Measurements from ENCODE around the gene UNKL. TPM values are rescaled to one million over a fixed set of nuclear protein-coding genes. Genes with fewer than 3 reads are reported as not detected.

UNKL gene
- polyA plus RNA-seq, 1 donor: 21.9 TPM

DNA sequence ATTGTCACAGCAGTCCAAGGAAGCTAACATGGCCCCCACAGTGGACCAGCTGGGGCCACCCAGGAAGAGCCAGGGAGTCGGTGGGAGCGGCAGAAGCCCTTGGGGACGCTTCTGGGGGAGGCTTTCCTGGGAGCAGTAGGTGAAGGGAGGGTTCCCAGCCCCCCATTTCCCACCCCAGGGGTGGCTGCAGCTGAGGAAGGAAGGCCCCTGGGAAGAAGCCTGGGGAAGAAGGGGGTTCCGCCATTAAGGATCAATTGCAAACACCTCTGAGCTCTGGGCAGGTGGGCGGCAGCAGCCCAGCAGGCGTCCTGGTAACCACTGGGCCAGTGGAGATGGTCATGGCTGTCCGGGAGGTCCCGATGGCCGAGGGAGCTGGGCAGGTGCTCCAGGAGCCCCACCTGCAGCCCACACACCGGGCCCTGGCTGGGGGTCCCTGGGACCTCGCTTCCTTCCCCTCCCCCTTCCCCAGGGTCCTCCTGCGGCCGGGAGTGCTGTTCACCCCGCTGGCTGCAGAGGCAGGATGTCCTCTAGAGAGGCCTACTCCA is 15.8 kb upstream of the UNKL start:
- Histone ChIP-seq H3K9me3 (ENCODE audit: control insufficient read depth, low read depth, low read length) (peaks cover 3% of the 10 kb centered on the region), H3K27me3 (ENCODE audit: control insufficient read depth, insufficient read depth, low read length) (peaks cover 4% of the 10 kb centered on the region), H3K36me3 (ENCODE audit: control insufficient read depth, insufficient read depth, low read length) (no peaks in the 10 kb centered on the region), H3K27ac (ENCODE audit: low read length) (no peak overlapping the region), H3K4me3 (ENCODE audit: low read length) (no peak overlapping the region), H3K4me1 (ENCODE audit: control insufficient read depth, insufficient read depth, low read length) (peaks cover 4% of the 10 kb centered on the region)
- no CpG with 5 or more reads among the region's 14 CpGs for WGBS (ENCODE audit: insufficient coverage, low lambda C conversion rate)
- no peak for DNase-seq

DNA sequence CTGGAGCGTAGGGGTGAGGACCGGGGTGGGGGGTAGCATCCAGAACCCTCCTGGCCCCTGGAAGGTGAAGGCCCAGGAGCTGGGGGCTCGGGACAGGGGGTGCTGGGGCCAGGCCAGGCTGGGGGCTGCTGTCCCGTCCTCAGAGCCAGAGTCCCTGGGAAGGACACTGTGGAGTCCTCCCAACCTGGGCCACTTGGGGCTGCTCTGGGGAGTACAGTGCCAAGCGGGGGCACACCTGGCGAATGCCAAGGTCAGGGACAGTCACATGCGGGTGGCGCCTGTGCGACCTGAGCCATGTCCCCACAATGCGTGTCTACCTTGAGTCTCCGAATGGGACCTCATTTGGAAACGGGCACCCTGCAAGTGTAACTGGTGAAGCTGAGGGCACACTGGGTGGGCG is 15.1 kb upstream of the UNKL start:
- peaks cover 4% of the 10 kb centered on the region for H3K4me1 ChIP-seq (ENCODE audit: control insufficient read depth, insufficient read depth, low read length)
- no peak overlapping the region for H3K27ac ChIP-seq (ENCODE audit: low read length)
- peaks cover 3% of the 10 kb centered on the region for H3K9me3 ChIP-seq (ENCODE audit: control insufficient read depth, low read depth, low read length)
- H3K36me3 ChIP-seq (ENCODE audit: control insufficient read depth, insufficient read depth, low read length): no peaks in the 10 kb centered on the region
- DNase-seq: no peak
- no CpG with 5 or more reads among the region's 13 CpGs for WGBS (ENCODE audit: insufficient coverage, low lambda C conversion rate)
- no peak overlapping the region for H3K4me3 ChIP-seq (ENCODE audit: low read length)
- H3K27me3 ChIP-seq (ENCODE audit: control insufficient read depth, insufficient read depth, low read length): peaks cover 4% of the 10 kb centered on the region

DNA sequence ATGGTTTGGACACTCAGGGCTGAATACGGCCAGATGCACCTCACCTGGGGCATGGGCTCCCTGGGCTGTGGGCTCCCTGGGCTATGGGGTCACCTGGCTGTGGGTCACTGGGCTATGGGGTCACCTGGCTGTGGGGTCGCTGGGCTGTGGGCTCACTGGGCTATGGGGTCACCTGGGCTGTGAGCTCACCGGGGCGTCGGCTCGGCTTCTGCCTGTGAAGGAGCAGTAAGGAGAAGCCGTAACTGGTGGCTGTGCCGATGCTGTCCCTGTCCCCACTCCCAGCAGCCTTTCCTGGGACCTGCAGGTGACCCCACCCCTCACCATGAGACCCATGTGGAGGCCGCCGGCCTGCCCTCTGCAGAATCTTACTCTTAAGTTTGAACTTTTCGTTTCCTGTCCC is 14.5 kb upstream of the UNKL start:
- H3K4me3 ChIP-seq (ENCODE audit: low read length): no peak overlapping the region
- peaks cover 4% of the 10 kb centered on the region for H3K4me1 ChIP-seq (ENCODE audit: control insufficient read depth, insufficient read depth, low read length)
- WGBS (ENCODE audit: insufficient coverage, low lambda C conversion rate): no CpG with 5 or more reads among the region's 11 CpGs
- no peak for DNase-seq
- peaks cover 3% of the 10 kb centered on the region for H3K9me3 ChIP-seq (ENCODE audit: control insufficient read depth, low read depth, low read length)
- H3K27ac ChIP-seq (ENCODE audit: low read length): no peak overlapping the region
- H3K36me3 ChIP-seq (ENCODE audit: control insufficient read depth, insufficient read depth, low read length): no peaks in the 10 kb centered on the region
- H3K27me3 ChIP-seq (ENCODE audit: control insufficient read depth, insufficient read depth, low read length): peaks cover 4% of the 10 kb centered on the region

DNA sequence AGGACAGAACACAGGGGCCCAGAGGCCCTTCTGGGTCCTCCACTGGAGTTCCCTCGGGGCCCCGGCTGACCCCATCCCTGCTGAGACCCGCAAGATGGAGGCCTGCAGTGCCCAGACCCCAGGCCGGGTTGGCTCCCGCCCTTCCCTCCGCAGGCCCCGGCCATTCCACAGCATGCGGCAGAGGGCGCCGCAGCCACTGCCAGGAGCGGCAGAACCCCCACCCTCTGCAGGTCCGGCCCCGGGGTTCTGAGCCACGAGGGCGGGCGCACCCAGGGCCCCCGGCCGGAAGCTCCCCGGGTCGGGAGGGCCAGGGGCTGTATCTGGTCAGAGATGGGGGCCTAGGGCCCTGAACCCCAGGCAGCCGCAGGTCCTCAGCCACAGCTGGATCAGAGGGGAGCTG is 14.0 kb upstream of the UNKL start:
- H3K9me3 ChIP-seq (ENCODE audit: control insufficient read depth, low read depth, low read length): peaks cover 3% of the 10 kb centered on the region
- no peaks in the 10 kb centered on the region for H3K36me3 ChIP-seq (ENCODE audit: control insufficient read depth, insufficient read depth, low read length)
- no peak overlapping the region for H3K27ac ChIP-seq (ENCODE audit: low read length)
- H3K4me3 ChIP-seq (ENCODE audit: low read length): no peak overlapping the region
- WGBS (ENCODE audit: insufficient coverage, low lambda C conversion rate): no CpG with 5 or more reads among the region's 21 CpGs
- no peak for DNase-seq
- peaks cover 4% of the 10 kb centered on the region for H3K27me3 ChIP-seq (ENCODE audit: control insufficient read depth, insufficient read depth, low read length)
- peaks cover 4% of the 10 kb centered on the region for H3K4me1 ChIP-seq (ENCODE audit: control insufficient read depth, insufficient read depth, low read length)

DNA sequence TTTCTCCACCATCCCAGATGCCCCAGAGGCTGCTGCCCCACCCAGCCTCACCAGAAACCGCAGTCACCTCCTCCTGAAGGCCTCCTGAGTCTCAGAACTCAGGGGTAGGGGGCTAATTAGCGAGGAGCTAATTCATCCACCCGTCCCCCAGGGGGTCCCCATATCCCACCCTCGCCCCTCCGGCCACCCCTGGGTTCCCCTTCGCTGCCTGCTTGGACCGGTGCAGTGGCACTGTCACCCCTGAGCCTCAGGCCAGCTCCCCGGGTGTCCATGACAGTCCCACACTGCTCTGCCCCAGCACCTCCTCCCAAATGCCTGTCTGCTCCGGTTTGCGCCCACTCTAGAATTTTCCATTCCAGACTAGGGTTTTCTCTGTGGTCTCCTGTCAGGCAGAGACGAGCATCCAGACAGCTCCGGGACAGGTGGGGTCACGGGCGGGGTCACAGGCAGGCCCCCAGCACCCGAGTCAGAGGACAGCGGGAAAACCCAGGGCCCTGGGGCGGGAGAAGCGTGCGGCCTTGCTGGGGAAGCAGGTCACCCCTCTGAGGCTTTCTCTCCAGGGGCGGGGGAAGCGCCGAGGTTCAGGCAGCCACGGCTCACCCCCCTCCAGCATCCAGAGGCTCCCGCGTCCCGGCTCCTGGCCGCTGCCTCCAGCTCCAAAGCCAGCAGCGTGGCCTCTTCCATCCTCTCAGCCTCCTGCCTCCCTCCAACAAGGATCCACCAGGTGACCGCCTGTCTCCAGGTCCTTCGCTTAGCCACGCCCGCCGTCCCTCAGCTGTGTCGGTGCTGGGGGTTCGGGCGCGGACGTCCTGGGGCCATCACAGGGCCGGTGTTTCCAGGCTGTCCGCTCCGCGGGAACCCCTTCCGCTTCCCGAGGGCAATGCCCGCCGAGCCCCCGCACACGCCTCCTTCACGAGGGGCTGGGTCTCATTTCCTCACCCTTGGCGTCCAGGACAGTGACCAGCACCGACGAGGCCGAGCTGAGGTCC is 13.3 kb upstream of the UNKL start:
- Histone ChIP-seq H3K27ac (ENCODE audit: low read length) (no peak overlapping the region), H3K9me3 (ENCODE audit: control insufficient read depth, low read depth, low read length) (no peaks in the 10 kb centered on the region), H3K27me3 (ENCODE audit: control insufficient read depth, insufficient read depth, low read length) (peaks cover 4% of the 10 kb centered on the region), H3K4me3 (ENCODE audit: low read length) (no peak overlapping the region), H3K4me1 (ENCODE audit: control insufficient read depth, insufficient read depth, low read length) (peaks cover 4% of the 10 kb centered on the region), H3K36me3 (ENCODE audit: control insufficient read depth, insufficient read depth, low read length) (no peaks in the 10 kb centered on the region)
- no CpG with 5 or more reads among the region's 53 CpGs for WGBS (ENCODE audit: insufficient coverage, low lambda C conversion rate)
- no peak for DNase-seq

DNA sequence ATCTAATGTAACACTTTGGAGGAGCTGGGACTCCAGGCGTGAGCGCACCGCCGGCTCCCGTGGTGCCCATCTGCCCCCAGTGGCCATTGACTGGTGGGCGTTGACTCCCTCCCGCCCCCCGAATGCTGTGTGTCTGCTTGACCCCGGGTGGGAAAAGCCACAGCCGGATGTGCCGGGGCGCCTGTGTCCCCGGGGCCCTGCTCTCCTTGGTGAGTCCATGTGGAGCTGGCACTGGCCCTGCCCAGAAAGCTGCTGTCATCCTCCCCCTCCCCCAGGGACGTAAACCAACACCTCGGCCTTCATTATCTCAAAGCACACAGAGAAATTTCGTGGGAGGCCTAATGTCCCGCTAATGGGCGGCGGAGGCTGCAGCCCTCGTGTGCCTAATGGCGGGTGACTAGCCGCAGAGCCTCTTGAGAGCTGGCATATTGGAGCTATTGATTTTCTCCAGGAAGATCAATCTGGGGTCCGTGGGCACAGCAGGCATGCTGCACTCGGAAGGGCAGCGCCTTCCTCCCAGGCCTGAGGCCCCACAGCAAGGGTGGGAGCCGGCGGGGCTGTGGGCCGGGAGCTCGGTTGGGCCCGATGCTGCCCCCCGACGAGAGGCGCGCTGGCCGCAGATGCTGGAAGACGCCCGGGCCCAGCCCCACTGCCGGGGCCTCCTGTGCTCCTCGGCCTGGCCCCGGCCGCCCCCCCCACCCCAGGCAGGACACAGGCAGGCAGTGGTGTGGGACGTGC is 12.4 kb upstream of the UNKL start:
- Histone ChIP-seq H3K4me3 (ENCODE audit: low read length) (no peak overlapping the region), H3K9me3 (ENCODE audit: control insufficient read depth, low read depth, low read length) (peaks cover 2% of the 10 kb centered on the region), H3K27me3 (ENCODE audit: control insufficient read depth, insufficient read depth, low read length) (peaks cover 4% of the 10 kb centered on the region), H3K36me3 (ENCODE audit: control insufficient read depth, insufficient read depth, low read length) (no peaks in the 10 kb centered on the region), H3K4me1 (ENCODE audit: control insufficient read depth, insufficient read depth, low read length) (peaks cover 4% of the 10 kb centered on the region), H3K27ac (ENCODE audit: low read length) (no peak overlapping the region)
- DNase-seq: no peak
- WGBS (ENCODE audit: insufficient coverage, low lambda C conversion rate): no CpG with 5 or more reads among the region's 42 CpGs

DNA sequence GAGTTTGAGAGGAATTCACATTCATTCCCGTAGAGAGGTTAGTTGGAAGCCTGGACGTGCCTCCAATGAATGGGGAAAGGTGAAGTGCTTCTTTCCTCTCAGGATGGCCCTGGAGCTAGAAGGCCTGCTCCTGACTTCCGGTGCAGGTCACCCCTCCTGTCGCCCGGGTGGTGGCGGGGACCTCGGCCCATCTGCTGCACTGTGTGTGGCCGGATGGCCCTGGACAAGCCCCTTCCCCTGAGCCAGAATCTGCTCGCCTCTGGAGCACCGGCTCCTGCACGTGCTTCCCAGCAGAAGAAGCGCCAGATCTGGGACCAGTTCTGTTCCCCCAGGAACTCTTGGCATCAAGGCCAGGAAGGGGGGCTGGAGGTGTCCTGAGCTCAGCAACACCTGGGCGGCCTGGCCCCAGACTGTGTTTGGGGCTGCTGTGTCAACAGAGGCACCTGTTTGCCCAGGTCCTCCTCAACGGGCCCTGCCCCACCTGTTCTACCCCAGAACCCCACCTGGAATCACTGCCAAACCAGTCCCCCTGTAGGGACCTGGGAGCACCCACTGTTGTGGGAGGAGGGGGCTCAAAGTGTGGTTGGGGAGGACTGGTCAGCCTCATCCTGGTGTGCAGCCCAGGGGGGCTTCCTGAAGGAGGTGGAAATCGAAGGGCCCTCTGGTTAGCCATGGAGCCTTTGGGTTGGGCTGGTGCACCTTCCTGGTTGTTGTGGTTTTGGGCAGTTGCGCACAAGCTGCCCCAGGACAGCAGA is 11.3 kb upstream of the UNKL start:
- peaks cover 2% of the 10 kb centered on the region for H3K9me3 ChIP-seq (ENCODE audit: control insufficient read depth, low read depth, low read length)
- WGBS (ENCODE audit: insufficient coverage, low lambda C conversion rate): no CpG with 5 or more reads among the region's 16 CpGs
- H3K27me3 ChIP-seq (ENCODE audit: control insufficient read depth, insufficient read depth, low read length): peaks cover 4% of the 10 kb centered on the region
- DNase-seq: no peak
- peaks cover 4% of the 10 kb centered on the region for H3K4me1 ChIP-seq (ENCODE audit: control insufficient read depth, insufficient read depth, low read length)
- H3K4me3 ChIP-seq (ENCODE audit: low read length): no peak overlapping the region
- no peaks in the 10 kb centered on the region for H3K36me3 ChIP-seq (ENCODE audit: control insufficient read depth, insufficient read depth, low read length)
- H3K27ac ChIP-seq (ENCODE audit: low read length): no peak overlapping the region

DNA sequence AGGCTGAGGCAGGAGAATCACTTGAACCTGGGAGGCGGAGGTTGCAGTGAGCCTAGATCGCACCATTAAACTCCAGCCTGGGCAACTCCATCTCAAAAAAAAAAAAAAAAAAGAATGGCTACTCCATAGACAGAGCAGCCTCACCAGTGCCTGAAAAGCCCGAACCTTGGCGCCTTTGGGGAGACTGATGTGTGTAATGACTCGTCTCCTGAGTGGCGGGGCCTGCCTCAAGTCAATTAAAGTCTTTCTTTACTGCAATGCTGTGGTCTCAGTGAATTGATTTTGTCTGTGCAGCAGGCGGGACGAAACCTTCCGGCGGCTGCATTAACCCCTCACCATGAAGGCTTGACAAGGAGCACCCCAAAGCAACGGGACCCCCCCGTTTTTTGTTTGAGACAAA is 9.5 kb upstream of the UNKL start:
- Histone ChIP-seq H3K9me3 (ENCODE audit: control insufficient read depth, low read depth, low read length) (peaks cover 2% of the 10 kb centered on the region), H3K27me3 (ENCODE audit: control insufficient read depth, insufficient read depth, low read length) (no peaks in the 10 kb centered on the region), H3K36me3 (ENCODE audit: control insufficient read depth, insufficient read depth, low read length) (no peaks in the 10 kb centered on the region), H3K4me1 (ENCODE audit: control insufficient read depth, insufficient read depth, low read length) (no peaks in the 10 kb centered on the region), H3K27ac (ENCODE audit: low read length) (no peak overlapping the region), H3K4me3 (ENCODE audit: low read length) (no peak overlapping the region)
- no peak for DNase-seq
- WGBS (ENCODE audit: insufficient coverage, low lambda C conversion rate): no CpG with 5 or more reads among the region's 12 CpGs

DNA sequence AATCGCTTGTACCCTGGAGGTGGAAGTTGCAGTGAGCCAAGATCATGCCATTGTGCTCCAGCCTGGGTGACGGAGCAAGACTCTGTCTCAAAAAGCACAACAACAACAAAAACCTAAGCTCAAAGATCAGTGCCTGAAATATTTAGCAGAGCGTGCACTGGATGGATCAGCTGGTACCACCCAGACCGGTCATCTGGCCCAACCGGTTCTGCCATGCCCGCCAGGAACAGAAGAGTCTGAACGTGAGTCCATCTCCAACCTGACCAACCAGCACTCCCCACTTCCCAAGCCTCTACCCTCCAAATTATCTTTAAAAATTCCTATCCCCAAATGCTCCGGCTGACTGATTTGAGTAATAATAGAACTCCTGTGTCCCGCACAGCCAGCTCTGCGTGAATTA is 7.6 kb upstream of the UNKL start:
- DNase-seq: no peak
- WGBS (ENCODE audit: insufficient coverage, low lambda C conversion rate): no CpG with 5 or more reads among the region's 10 CpGs
- Histone ChIP-seq H3K36me3 (ENCODE audit: control insufficient read depth, insufficient read depth, low read length) (peaks cover 2% of the 10 kb centered on the region), H3K4me3 (ENCODE audit: low read length) (no peak overlapping the region), H3K4me1 (ENCODE audit: control insufficient read depth, insufficient read depth, low read length) (peaks cover 3% of the 10 kb centered on the region), H3K9me3 (ENCODE audit: control insufficient read depth, low read depth, low read length) (peaks cover 2% of the 10 kb centered on the region), H3K27ac (ENCODE audit: low read length) (no peak overlapping the region), H3K27me3 (ENCODE audit: control insufficient read depth, insufficient read depth, low read length) (no peaks in the 10 kb centered on the region)

DNA sequence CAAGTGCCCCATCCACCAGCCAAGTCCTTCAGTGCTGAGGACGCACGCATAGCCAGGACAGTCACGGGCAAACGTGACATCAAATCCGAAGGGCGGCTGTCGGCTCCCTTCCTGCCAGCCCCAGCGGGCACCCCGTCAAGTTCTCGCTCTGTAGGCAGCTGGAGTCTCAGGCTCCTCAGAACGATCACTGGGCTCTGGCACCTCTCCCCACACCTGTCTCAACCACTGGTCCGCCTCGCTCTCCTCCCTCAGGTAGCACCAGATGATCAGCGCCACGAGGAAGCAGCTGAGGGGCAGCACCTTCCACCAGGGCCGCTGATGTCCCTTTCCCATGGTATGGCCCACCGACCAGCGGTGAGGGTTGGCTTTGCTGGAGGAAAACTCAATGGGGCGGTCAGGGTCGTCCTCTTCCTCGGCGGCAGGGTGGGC is 5.6 kb upstream of the UNKL start:
- no peaks in the 10 kb centered on the region for H3K27me3 ChIP-seq (ENCODE audit: control insufficient read depth, insufficient read depth, low read length)
- H3K36me3 ChIP-seq (ENCODE audit: control insufficient read depth, insufficient read depth, low read length): peaks cover 2% of the 10 kb centered on the region
- peak overlapping the region; percentile 82 for H3K27ac ChIP-seq (ENCODE audit: low read length)
- H3K9me3 ChIP-seq (ENCODE audit: control insufficient read depth, low read depth, low read length): peaks cover 2% of the 10 kb centered on the region
- DNase-seq: no peak
- no CpG with 5 or more reads among the region's 22 CpGs for WGBS (ENCODE audit: insufficient coverage, low lambda C conversion rate)
- peaks cover 3% of the 10 kb centered on the region for H3K4me1 ChIP-seq (ENCODE audit: control insufficient read depth, insufficient read depth, low read length)
- peak overlapping the region; percentile 78 for H3K4me3 ChIP-seq (ENCODE audit: low read length)

Measured in large intestine (tissue), 3 donors.